ENCODE data around the gene SMAP1.

SMAP1 gene

GRCh38 chr6:70842541-70842940 lies 174.9 kb downstream of the SMAP1 start:
- no peak for DNase-seq (ENCODE audit: low read depth)

GRCh38 chr6:70843328-70843918 lies 175.7 kb downstream of the SMAP1 start:
- DNase-seq (ENCODE audit: low read depth): no peak

DNA sequence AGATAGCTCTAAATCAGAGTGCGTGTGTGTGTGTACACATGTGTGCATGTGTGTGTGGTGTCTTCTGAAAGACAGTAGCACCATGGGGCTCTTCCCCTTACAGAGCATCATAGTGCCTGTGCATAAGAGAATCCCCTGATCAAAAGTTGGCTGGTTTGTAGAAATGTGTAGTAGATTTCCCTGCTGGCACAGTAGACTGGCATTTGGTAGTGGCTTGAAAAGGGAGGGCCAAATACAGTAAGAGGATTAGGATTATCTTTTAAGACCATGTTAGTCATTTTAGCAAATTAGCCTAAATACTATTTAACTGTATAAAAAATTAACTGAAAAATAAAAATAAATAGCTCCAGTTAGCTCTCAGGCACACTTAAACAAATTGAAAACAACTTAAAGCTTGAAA lies 176.6 kb downstream of the SMAP1 start:
- DNase-seq (ENCODE audit: low read depth): no peak

DNA sequence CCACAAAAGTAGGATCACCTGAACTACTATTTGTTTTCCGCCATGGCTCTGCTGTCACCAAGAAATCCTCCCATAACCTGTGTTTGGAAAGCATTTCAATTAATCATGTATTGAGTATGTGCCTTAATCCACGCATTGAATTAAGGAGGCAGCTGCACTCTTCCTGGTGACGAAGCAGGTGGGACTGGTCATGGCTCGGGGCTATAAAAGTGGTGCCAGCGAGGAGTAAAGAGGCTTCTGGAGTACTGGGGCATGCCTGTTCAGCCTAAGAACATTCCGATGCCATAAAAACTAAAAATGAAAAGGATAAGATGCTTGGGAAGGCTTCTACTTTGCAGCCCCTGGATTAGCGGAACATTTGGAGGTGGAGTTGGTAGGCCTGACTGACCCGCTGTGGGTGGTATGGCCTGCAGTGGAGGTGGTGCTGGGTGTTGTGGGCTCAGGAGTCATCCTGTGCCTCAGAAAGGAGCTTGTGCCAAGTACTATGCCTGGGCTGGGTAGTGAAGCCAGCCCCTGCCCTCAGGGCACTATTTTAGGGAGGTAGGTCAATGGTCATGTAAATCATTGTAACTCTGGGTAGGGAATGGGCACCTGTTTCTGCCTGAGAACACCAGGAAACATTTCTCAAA lies 178.6 kb downstream of the SMAP1 start:
- DNase-seq (ENCODE audit: low read depth): no peak

GRCh38 chr6:70847106-70848084 lies 179.7 kb downstream of the SMAP1 start:
- DNase-seq (ENCODE audit: low read depth): no peak

- no peak for DNase-seq (ENCODE audit: low read depth)
These were observed 181.8 kb downstream of the SMAP1 start for GRCh38 chr6:70849348-70850069.

GRCh38 chr6:70852667-70853246 lies 185.1 kb downstream of the SMAP1 start:
- no peak for DNase-seq (ENCODE audit: low read depth)

DNA sequence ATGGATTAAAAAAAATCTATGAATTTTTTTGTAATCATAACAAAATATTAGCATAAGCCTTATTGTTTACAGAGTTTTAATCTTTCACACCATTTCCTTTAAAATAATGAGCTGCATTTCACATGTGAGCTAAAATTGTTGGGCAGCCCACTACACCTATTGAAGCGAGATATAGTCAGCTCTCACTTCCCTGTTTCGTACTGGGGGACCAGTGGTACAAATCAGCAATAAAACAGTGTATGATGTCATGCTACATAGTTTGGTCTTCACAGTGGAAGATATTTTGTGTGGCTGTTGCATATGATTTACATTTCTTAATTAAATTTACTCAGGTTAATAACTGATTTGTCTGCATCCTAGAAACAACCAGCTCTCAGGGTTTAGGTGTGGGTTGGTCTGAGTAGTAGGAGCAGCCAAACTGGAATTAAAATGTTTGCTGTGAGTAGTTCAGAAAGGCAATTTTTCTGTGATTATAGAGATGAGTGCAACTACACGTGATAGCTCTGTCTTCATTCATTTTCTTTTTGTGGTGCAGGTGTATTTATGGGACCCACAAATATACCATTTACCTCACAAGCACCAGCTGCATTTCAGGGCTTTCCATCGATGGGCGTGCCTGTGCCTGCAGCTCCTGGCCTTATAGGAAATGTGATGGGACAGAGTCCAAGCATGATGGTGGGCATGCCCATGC lies 189.8 kb downstream of the SMAP1 start:
- no peak for DNase-seq (ENCODE audit: low read depth)

DNA sequence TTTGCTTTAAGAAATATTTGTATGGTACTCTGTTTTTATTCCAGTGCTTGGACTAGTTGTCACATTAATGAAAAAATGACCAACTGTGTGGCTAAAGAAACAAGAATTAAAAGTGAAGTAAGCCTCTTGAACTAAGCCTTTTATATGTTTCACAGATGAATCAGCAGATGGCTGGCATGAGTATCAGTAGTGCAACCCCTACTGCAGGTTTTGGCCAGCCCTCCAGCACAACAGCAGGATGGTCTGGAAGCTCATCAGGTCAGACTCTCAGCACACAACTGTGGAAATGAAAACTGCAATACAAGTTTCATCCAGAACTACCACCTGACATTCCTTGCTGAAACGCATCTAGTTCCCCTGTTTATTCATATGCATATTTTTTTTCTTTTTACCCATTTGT lies 192.4 kb downstream of the SMAP1 start:
- no peak for DNase-seq (ENCODE audit: low read depth)

DNA sequence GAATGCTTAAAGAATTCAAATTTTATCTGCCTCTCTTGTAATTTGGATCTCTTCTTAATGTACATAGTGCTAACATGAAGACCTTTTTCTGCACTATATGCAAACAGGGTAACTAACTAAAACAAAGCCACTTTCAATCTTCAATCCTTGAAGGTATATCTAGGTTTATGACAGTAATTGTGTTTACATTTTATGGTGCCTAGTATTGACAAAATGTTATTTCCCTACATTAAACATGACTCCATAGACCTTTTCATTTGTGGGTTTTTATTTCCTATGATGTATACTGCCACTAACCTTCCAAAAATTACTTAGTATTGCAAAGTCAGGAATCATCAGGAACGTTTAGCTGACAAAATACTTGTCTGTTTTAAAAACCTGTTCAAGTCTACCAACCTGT lies 193.2 kb downstream of the SMAP1 start:
- DNase-seq (ENCODE audit: low read depth): no peak

- no peak for DNase-seq (ENCODE audit: low read depth)
These were observed 195.7 kb downstream of the SMAP1 start for GRCh38 chr6:70863343-70863742.

GRCh38 chr6:70864401-70864800 lies 196.7 kb downstream of the SMAP1 start:
- no peak for DNase-seq (ENCODE audit: low read depth)

DNA sequence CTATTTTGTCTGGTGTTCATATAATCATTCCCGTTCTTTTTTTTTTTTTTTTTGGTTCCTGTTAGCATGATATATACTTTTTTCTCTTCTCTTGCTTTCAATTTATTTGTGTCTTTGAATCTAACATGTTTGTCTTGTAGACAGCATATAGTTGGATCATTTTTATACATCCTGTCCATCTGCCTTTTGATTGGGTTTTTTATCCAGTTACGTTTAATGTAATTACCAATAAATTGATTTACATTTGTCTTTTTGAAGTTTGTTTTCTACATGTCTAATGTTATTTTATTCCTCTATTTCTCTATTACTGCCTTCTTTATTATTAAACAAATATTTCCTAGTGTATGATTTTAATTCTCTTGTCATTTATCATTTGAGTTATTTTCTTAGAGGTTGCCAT lies 204.8 kb downstream of the SMAP1 start:
- DNase-seq (ENCODE audit: low read depth): no peak

GRCh38 chr6:70874181-70874913 lies 206.7 kb downstream of the SMAP1 start:
- no peak for DNase-seq (ENCODE audit: low read depth)

DNA sequence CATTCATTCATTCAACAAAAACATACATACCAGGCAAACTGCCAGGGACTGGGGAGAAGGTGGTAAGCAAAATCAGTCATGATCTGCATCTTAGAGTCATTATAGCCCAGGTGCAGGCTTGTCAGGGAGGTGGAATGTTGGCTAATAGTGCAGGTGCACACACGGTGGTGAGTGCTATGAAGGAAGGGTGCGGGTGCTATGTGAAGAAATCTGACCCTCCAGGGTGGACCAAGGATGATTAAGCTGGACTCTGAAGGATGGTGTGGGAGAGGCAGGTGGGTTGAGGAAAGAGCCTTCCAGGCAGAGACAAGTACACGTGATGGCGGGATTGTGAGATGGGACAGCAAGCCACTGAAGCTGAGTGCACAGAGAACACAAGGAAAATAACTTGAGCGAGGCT lies 211.8 kb downstream of the SMAP1 start:
- DNase-seq (ENCODE audit: low read depth): no peak

GRCh38 chr6:70884074-70884983 lies 216.6 kb downstream of the SMAP1 start:
- peak; percentile 4 for DNase-seq (ENCODE audit: low read depth)

DNA sequence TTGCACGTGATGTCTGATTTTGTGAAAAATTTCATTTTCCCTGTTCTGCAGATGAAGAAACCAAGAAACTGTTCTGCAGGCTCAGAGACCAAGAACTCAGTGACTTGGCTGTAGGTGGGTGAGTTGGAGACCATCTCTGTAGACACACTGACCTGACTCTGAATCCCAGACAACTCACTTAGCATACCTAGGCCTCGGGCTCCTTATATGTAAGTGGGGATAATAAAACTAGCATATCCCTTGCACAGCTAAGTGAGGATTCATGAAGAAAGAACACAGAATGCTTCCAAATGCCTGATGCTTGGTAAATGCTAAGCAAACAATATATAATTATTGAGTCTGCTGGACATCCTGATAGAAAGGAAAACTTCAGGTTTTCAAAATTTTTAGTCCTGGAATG lies 218.4 kb downstream of the SMAP1 start:
- no peak for DNase-seq (ENCODE audit: low read depth)

GRCh38 chr6:70886661-70887060 lies 219.0 kb downstream of the SMAP1 start:
- DNase-seq (ENCODE audit: low read depth): no peak

GRCh38 chr6:70889270-70889669 lies 221.6 kb downstream of the SMAP1 start:
- DNase-seq (ENCODE audit: low read depth): no peak

GRCh38 chr6:70894001-70894400 lies 226.3 kb downstream of the SMAP1 start:
- no peak for DNase-seq (ENCODE audit: low read depth)
